Measurements from ENCODE around the gene ADGRL3.

DNA sequence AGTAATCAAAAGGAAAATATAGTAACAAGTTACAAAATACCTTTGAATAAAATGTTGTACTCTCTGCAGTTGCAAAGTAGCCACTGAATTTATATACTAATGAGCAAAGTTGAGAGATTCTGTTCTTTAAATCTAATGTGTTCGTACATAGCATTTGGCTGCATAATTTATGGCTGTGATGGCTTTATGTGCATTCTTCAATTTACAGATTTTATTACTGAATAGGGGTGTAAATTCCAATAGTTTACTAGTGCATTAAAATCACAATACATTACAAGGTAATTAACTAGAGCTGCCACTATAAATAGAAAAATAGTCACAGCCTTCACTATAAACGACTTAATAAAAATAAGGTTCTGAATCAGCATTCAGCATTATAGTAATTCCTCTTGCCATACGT is 620.0 kb downstream of the ADGRL3 start:
- TF ChIP-seq, protein P1, sequence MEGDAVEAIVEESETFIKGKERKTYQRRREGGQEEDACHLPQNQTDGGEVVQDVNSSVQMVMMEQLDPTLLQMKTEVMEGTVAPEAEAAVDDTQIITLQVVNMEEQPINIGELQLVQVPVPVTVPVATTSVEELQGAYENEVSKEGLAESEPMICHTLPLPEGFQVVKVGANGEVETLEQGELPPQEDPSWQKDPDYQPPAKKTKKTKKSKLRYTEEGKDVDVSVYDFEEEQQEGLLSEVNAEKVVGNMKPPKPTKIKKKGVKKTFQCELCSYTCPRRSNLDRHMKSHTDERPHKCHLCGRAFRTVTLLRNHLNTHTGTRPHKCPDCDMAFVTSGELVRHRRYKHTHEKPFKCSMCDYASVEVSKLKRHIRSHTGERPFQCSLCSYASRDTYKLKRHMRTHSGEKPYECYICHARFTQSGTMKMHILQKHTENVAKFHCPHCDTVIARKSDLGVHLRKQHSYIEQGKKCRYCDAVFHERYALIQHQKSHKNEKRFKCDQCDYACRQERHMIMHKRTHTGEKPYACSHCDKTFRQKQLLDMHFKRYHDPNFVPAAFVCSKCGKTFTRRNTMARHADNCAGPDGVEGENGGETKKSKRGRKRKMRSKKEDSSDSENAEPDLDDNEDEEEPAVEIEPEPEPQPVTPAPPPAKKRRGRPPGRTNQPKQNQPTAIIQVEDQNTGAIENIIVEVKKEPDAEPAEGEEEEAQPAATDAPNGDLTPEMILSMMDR (IDR thresholded peaks at IDR 0.05; ENCODE audit: insufficient read depth, low read depth, low read length), result no peak
- no peak for TF ChIP-seq EZH2 (IDR thresholded peaks at IDR 0.05; ENCODE audit: insufficient read depth, low read length)
